CD14-positive monocyte (primary cell): ENCODE results near the gene IER5. TPM values are rescaled to one million over a fixed set of nuclear protein-coding genes. Genes with fewer than 3 reads are reported as not detected.

ENCODE experiments used
- DNase-seq, 3 donors: peaks; one replicate each; pipeline ENCODE4 v3.0.0-alpha.2; 2011 to 2022
- H2AFZ ChIP-seq: 2 replicates; pipeline ENCODE4 v1.6.0; 2012; ENCODE audit warnings: mild to moderate bottlenecking, low read depth, low read length, inconsistent platforms; ENCODE audit not compliant: insufficient read depth, poor library complexity, severe bottlenecking
- H3K27ac ChIP-seq, 2 donors: 1 replicate in 1 of 2; 2 replicates in 1 of 2; pipeline ENCODE4 v1.5.1; 2012 to 2013; ENCODE audit warnings: low read length in 2 of 2, control low read depth in 1 of 2, inconsistent platforms in 1 of 2, low read depth in 1 of 2, mild to moderate bottlenecking in 1 of 2
- H3K27me3 ChIP-seq, 2 donors: one replicate each; pipeline versions ENCODE4 v1.6.0 to v1.6.1; 2011 to 2013; ENCODE audit warnings: low read length in 2 of 2; ENCODE audit not compliant: control insufficient read depth in 2 of 2, insufficient read depth in 2 of 2
- H3K36me3 ChIP-seq, 2 donors: replicated peaks in 1 of 2; 1 replicate in 1 of 2; 2 replicates in 1 of 2; pipeline versions ENCODE4 v1.5.1 to v1.6.1; 2012 to 2013; ENCODE audit warnings: low read length in 2 of 2, control low read depth in 1 of 2, inconsistent platforms in 1 of 2, mild to moderate bottlenecking in 1 of 2; ENCODE audit not compliant: insufficient read depth in 2 of 2, control insufficient read depth in 1 of 2
- H3K4me1 ChIP-seq, 2 donors: 1 replicate in 1 of 2; 2 replicates in 1 of 2; pipeline versions ENCODE4 v1.5.1 to v1.6.1; 2012 to 2013; ENCODE audit warnings: low read length in 2 of 2, control low read depth in 1 of 2, inconsistent platforms in 1 of 2, mild to moderate bottlenecking in 1 of 2, moderate library complexity in 1 of 2; ENCODE audit not compliant: insufficient read depth in 2 of 2, control insufficient read depth in 1 of 2
- H3K4me2 ChIP-seq: replicated peaks from 2 replicates; pipeline ENCODE3; 2012; ENCODE audit warnings: low read length, moderate library complexity, mild to moderate bottlenecking; ENCODE audit not compliant: poor library complexity, severe bottlenecking; ENCODE audit errors: extremely low read depth
- H3K4me3 ChIP-seq, 3 experiments: fragments of 200-600 bp in 1 of 3; sonication (generic) in 1 of 3; replicated peaks in 1 of 3; 1 replicate in 2 of 3; 2 replicates in 1 of 3; pipeline ENCODE4 v1.5.1; 2011 to 2013; ENCODE audit warnings: low read length in 3 of 3, mild to moderate bottlenecking in 3 of 3, control low read depth in 2 of 3, low read depth in 2 of 3, inconsistent platforms in 1 of 3, moderate library complexity in 1 of 3
- H3K79me2 ChIP-seq: 2 replicates; pipeline ENCODE4 v1.6.0; 2012; ENCODE audit warnings: mild to moderate bottlenecking, control low read depth, inconsistent platforms, low read length, moderate library complexity; ENCODE audit not compliant: insufficient read depth
- H3K9ac ChIP-seq: 2 replicates; pipeline ENCODE4 v1.6.0; 2017; ENCODE audit warnings: low read length, mild to moderate bottlenecking; ENCODE audit not compliant: insufficient read depth, poor library complexity, severe bottlenecking
- H3K9me3 ChIP-seq, 2 donors: replicated peaks in 1 of 2; 1 replicate in 1 of 2; 2 replicates in 1 of 2; pipeline versions ENCODE4 v1.5.1 to v1.6.1; 2012 to 2013; ENCODE audit warnings: low read length in 2 of 2, control low read depth in 1 of 2; ENCODE audit not compliant: control insufficient read depth in 1 of 2, insufficient read depth in 1 of 2
- H4K20me1 ChIP-seq: 2 replicates; pipeline ENCODE4 v1.6.0; 2012; ENCODE audit warnings: mild to moderate bottlenecking, low read length, control low read depth, moderate library complexity; ENCODE audit not compliant: insufficient read depth
- H3K27ac Mint-ChIP-seq, 7 donors: one replicate each; pipeline ENCODE4 v1.8.0; 2020; ENCODE audit warnings: mild to moderate bottlenecking in 7 of 7, mixed read lengths in 7 of 7, moderate library complexity in 6 of 7, inconsistent platforms in 2 of 7
- H3K27me3 Mint-ChIP-seq, 3 donors: one replicate each; pipeline ENCODE4 v1.8.0; 2021 to 2022; ENCODE audit warnings: low read depth in 3 of 3, mild to moderate bottlenecking in 3 of 3, mixed read lengths in 3 of 3, moderate library complexity in 3 of 3, inconsistent platforms in 1 of 3
- H3K36me3 Mint-ChIP-seq, 2 donors: one replicate each; pipeline ENCODE4 v1.8.0; 2020; ENCODE audit warnings: mixed read lengths in 2 of 2, inconsistent platforms in 1 of 2, mild to moderate bottlenecking in 1 of 2
- H3K4me1 Mint-ChIP-seq: one replicate; pipeline ENCODE4 v1.8.0; 2020; ENCODE audit warnings: mild to moderate bottlenecking, mixed read lengths
- H3K4me3 Mint-ChIP-seq, 2 donors: one replicate each; pipeline ENCODE4 v1.8.0; 2020; ENCODE audit warnings: mild to moderate bottlenecking in 2 of 2, mixed read lengths in 2 of 2, moderate library complexity in 1 of 2
- H3K9me3 Mint-ChIP-seq, 7 donors: one replicate each; pipeline ENCODE4 v1.8.0; 2020 to 2022; ENCODE audit warnings: mixed read lengths in 7 of 7, mild to moderate bottlenecking in 6 of 7, moderate library complexity in 6 of 7, inconsistent platforms in 2 of 7
- WGBS: methylation state at CpG from one replicate; pipeline ENCODE4 v1.1.5; 2013; ENCODE audit warnings: missing lambda C conversion rate; ENCODE audit not compliant: insufficient coverage; 5-methylcytosine and 5-hydroxymethylcytosine counted together
- intact Hi-C, 2 donors: fragments of 100-400 bp; cut with micrococcal nuclease; formaldehyde crosslinking; loops; one replicate each; pipeline versions ENCODE4 v1.15.0 to v1.15.1; 2023
- polyA plus RNA-seq, 3 donors: library from polyadenylated mRNA; depleted of rRNA in 1 of 3; unstranded in 2 of 3; stranded (reverse) in 1 of 3; fragments of 300-500 nt in 2 of 3; fragments of >200 nt in 1 of 3; fragmentation: Illumina TruSeq in 2 of 3; gene quantifications; 1 replicate in 2 of 3; 2 replicates in 1 of 3; pipeline ENCODE4 v1.2.3, GENCODE V29; 2012 to 2021
- TF ChIP-seq, protein P1 (sequence below): fragments of 200-600 bp; IDR thresholded peaks from one replicate; pipeline ENCODE4 v1.8.0; 2022; ENCODE audit warnings: antibody characterized with exemption, mild to moderate bottlenecking

The IER5 gene
- polyA plus RNA-seq, 3 donors, result 13.7 to 110 (median 29.0) TPM

DNA sequence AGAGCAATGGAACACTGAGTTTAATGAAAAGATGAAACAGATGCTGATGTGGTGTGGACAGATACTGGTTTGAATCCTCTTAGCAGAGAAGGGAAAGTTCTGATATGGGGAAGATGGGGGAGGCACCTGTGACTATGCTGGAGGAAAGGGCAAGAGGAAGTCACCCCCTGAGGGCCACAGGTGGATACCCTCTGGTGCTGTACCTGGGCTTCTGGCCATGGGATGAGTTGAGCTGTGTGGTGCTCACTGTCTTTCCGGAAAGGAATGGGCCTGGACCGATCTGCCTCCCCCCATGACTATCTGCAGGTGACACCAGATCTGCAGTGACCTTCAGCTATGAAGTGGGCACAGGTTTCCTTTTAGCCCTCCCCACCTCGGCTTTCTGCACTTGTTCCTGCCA, 52.4 kb downstream of the IER5 start:
- H3K9ac ChIP-seq, result no peak overlapping the region
- H3K27ac ChIP-seq, result peak overlapping the region in 1 of 2 donors; percentile 54
- Mint-ChIP-seq H3K4me1 (peaks cover 72% of the 10 kb centered on the region), H3K36me3 (peaks cover 2 to 8% of the 10 kb centered on the region in 2 donors), H3K4me3 (no peak overlapping the region), H3K27ac (peak overlapping the region; percentile 40 to 91 (median 77)), H3K9me3 (peaks cover 0 to 4% (median 0%) of the 10 kb centered on the region in 7 donors), H3K27me3 (peaks cover 1 to 8% (median 5%) of the 10 kb centered on the region in 3 donors)
- intact Hi-C loops, result loop anchor here (5.0 kb wide), 4 partner anchors 34 to 119 kb away; partner anchors contain the start of gene STX6 (in 1 of the 2)
- no peaks in the 10 kb centered on the region for H4K20me1 ChIP-seq
- no peaks in the 10 kb centered on the region for H3K36me3 ChIP-seq
- H2AFZ ChIP-seq, result no peak overlapping the region
- peak overlapping the region; percentile 63 for H3K4me2 ChIP-seq
- H3K9me3 ChIP-seq, result no peaks in the 10 kb centered on the region
- peak overlapping the region in 1 of 3 experiments; percentile 6 for H3K4me3 ChIP-seq
- H3K79me2 ChIP-seq, result no peaks in the 10 kb centered on the region
- no peaks in the 10 kb centered on the region for H3K27me3 ChIP-seq
- TF ChIP-seq, protein P1, sequence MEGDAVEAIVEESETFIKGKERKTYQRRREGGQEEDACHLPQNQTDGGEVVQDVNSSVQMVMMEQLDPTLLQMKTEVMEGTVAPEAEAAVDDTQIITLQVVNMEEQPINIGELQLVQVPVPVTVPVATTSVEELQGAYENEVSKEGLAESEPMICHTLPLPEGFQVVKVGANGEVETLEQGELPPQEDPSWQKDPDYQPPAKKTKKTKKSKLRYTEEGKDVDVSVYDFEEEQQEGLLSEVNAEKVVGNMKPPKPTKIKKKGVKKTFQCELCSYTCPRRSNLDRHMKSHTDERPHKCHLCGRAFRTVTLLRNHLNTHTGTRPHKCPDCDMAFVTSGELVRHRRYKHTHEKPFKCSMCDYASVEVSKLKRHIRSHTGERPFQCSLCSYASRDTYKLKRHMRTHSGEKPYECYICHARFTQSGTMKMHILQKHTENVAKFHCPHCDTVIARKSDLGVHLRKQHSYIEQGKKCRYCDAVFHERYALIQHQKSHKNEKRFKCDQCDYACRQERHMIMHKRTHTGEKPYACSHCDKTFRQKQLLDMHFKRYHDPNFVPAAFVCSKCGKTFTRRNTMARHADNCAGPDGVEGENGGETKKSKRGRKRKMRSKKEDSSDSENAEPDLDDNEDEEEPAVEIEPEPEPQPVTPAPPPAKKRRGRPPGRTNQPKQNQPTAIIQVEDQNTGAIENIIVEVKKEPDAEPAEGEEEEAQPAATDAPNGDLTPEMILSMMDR, result no peak
- no peak for DNase-seq
- 94% methylated on average over 2 of the region's 3 CpGs for WGBS
- H3K4me1 ChIP-seq, result peaks cover 51 to 63% of the 10 kb centered on the region in 2 donors

DNA sequence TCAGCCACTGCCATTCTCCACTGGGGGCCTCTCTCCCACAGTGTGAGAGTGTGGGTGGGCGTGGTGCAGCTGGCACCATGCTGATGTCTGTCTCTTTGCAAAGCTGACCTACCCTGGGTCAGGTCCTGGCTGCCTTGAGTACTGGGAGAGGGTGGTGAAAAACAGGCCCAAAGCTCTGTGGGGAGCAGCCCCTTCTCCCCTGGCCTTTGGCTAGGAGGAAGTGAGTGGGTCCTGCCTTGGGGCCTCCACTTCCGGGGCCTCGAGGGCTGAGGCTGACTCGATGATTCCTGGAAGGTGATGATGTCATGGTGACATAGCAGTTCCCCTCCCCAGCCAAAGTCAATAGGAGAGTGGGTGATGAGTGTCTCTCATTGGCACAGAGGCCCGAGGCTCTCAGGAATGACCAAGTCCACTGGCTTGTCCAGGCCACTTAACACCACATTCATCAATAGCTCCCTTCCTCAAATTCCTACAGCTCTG, 53.0 kb downstream of the IER5 start:
- H3K79me2 ChIP-seq, result no peaks in the 10 kb centered on the region
- Mint-ChIP-seq H3K36me3 (peaks cover 2 to 8% of the 10 kb centered on the region in 2 donors), H3K9me3 (peaks cover 0 to 5% (median 2%) of the 10 kb centered on the region in 7 donors), H3K27me3 (peaks cover 1 to 6% (median 5%) of the 10 kb centered on the region in 3 donors), H3K4me3 (peak overlapping the region; percentile 37 to 48), H3K4me1 (peaks cover 66% of the 10 kb centered on the region), H3K27ac (peak overlapping the region; percentile 40 to 91 (median 82))
- H2AFZ ChIP-seq, result no peak overlapping the region
- H3K4me2 ChIP-seq, result peak overlapping the region; percentile 63
- H3K4me3 ChIP-seq, result peak overlapping the region in 1 of 3 experiments; percentile 45
- DNase-seq, result peak; percentile 90 to 99 (median 96)
- no peaks in the 10 kb centered on the region for H3K36me3 ChIP-seq
- H3K27ac ChIP-seq, result peak overlapping the region in 1 of 2 donors; percentile 54
- TF ChIP-seq, protein P1, result no peak
- H3K9ac ChIP-seq, result no peak overlapping the region
- no peaks in the 10 kb centered on the region for H3K9me3 ChIP-seq
- H3K4me1 ChIP-seq, result peaks cover 45 to 57% of the 10 kb centered on the region in 2 donors
- WGBS, result no CpG with 5 or more reads among the region's 5 CpGs
- no peaks in the 10 kb centered on the region for H3K27me3 ChIP-seq
- intact Hi-C loops, result loop anchor here (5.0 kb wide), 4 partner anchors 34 to 119 kb away; partner anchors contain the start of gene STX6 (in 1 of the 2)
- no peaks in the 10 kb centered on the region for H4K20me1 ChIP-seq

Other genes starting within 250 kb of the IER5 start
- gene KIAA1614, start 175.8 kb upstream of the IER5 start, polyA plus RNA-seq, result under 1 TPM in 1 of 3 donors, not detected in 2; 0.08 TPM
- gene STX6, start 65.8 kb upstream of the IER5 start, polyA plus RNA-seq, result 10 to 100 TPM; 10.5 to 17.8 (median 14.4) TPM
- gene MR1, start 54.7 kb upstream of the IER5 start, polyA plus RNA-seq, result 10 to 100 TPM; 17.7 to 46.9 (median 40.9) TPM